Erythroblast (primary cell): ENCODE results near the gene C11orf91.
"Not testable (repeated sequence)": the region's sequence is repeated elsewhere in the genome, so short reads cannot be mapped to it uniquely, and the experiment has no call there.

Source experiments
- DNase-seq, 2 experiments: peaks; one replicate each; lab custom pipeline; 2025; lab: John Stamatoyannopoulos, UW
- GATA1 ChIP-seq: IDR thresholded peaks from 2 replicates; pipeline ENCODE4 v1.6.1; 2011; ENCODE audit warnings: low read depth, mild to moderate bottlenecking, control low read depth, low read length, moderate library complexity
- POLR2A ChIP-seq: IDR thresholded peaks from 2 replicates; pipeline ENCODE4 v1.6.1; 2011; ENCODE audit warnings: mild to moderate bottlenecking, low read length

Gene C11orf91

GRCh38 chr11:33682446-33682845, 18.2 kb downstream of the C11orf91 start:
- TF ChIP-seq POLR2A (no peak), GATA1 (no peak)
- no peak for DNase-seq

- DNase-seq: no peak
- no peak for TF ChIP-seq GATA1
- no peak for TF ChIP-seq POLR2A
Observed at GRCh38 chr11:33682019-33682418, 18.6 kb downstream of the C11orf91 start.

- not testable (repeated sequence) for DNase-seq
Observed at GRCh38 chr11:33678616-33679015, 22.0 kb downstream of the C11orf91 start.

GRCh38 chr11:33674035-33674814, 26.4 kb downstream of the C11orf91 start:
- TF ChIP-seq GATA1 (no peak), POLR2A (no peak)
- no peak for DNase-seq

GRCh38 chr11:33672273-33672672, 28.4 kb downstream of the C11orf91 start:
- no peak for DNase-seq
- TF ChIP-seq GATA1 (no peak), POLR2A (no peak)

GRCh38 chr11:33670250-33671011, 30.2 kb downstream of the C11orf91 start:
- TF ChIP-seq GATA1 (no peak), POLR2A (no peak)
- no peak for DNase-seq

- DNase-seq: no peak
- TF ChIP-seq POLR2A (no peak), GATA1 (no peak)
Observed at GRCh38 chr11:33669598-33670249, 30.9 kb downstream of the C11orf91 start.

GRCh38 chr11:33668951-33669596, 31.6 kb downstream of the C11orf91 start:
- no peak for TF ChIP-seq GATA1
- TF ChIP-seq POLR2A: no peak
- no peak for DNase-seq

GRCh38 chr11:33668468-33668825, 32.2 kb downstream of the C11orf91 start:
- TF ChIP-seq POLR2A: no peak
- TF ChIP-seq GATA1: no peak
- no peak for DNase-seq

- DNase-seq: no peak
- TF ChIP-seq GATA1 (no peak), POLR2A (no peak)
Observed at GRCh38 chr11:33667819-33668467, 32.7 kb downstream of the C11orf91 start.

GRCh38 chr11:33665350-33666106, 35.1 kb downstream of the C11orf91 start:
- DNase-seq: no peak
- TF ChIP-seq POLR2A (no peak), GATA1 (no peak)

- TF ChIP-seq GATA1 (no peak), POLR2A (no peak)
- DNase-seq: no peak
Observed at GRCh38 chr11:33664827-33665226, 35.8 kb downstream of the C11orf91 start.
